HG02870 (cell line): Measurements from ENCODE around the gene LEFTY2.
"Not testable (repeated sequence)": the region's sequence is repeated elsewhere in the genome, so short reads cannot be mapped to it uniquely, and the experiment has no call there.

Source experiments
- ATAC-seq: cut with Tn5 transposase; IDR thresholded peaks from one replicate; pipeline ENCODE4 v1.9.1; 2021; ENCODE audit warnings: mild to moderate bottlenecking, moderate library complexity; ENCODE audit not compliant: unreplicated experiment

LEFTY2 gene

GRCh38 chr1:225954753-225955152, 13.7 kb upstream of the LEFTY2 start:
- ATAC-seq, result no peak

- no peak for ATAC-seq
These were observed 12.3 kb upstream of the LEFTY2 start for GRCh38 chr1:225953315-225953714.

GRCh38 chr1:225950905-225951497, 10.0 kb upstream of the LEFTY2 start:
- no peak for ATAC-seq

- ATAC-seq, result no peak
These were observed 8.0 kb upstream of the LEFTY2 start for GRCh38 chr1:225949041-225949440.

- no peak for ATAC-seq
These were observed 5.8 kb upstream of the LEFTY2 start for GRCh38 chr1:225946803-225947202.

- no peak for ATAC-seq
These were observed 5.1 kb upstream of the LEFTY2 start for GRCh38 chr1:225946082-225946620.

- no peak for ATAC-seq
These were observed 4.5 kb upstream of the LEFTY2 start for GRCh38 chr1:225945564-225945963.

GRCh38 chr1:225944951-225945350, 3.9 kb upstream of the LEFTY2 start:
- ATAC-seq, result peak; percentile 46

GRCh38 chr1:225944387-225944786, 3.4 kb upstream of the LEFTY2 start:
- ATAC-seq, result no peak

- no peak for ATAC-seq
These were observed 2.6 kb upstream of the LEFTY2 start for GRCh38 chr1:225943582-225943981.

GRCh38 chr1:225942574-225942973, 1.6 kb upstream of the LEFTY2 start:
- ATAC-seq, result peak; percentile 84

GRCh38 chr1:225941942-225942222, 862 bp upstream of the LEFTY2 start:
- ATAC-seq, result no peak

- ATAC-seq, result no peak
These were observed 452 bp downstream of the LEFTY2 start for GRCh38 chr1:225940385-225941151.

- not testable (repeated sequence) for ATAC-seq
These were observed 1.1 kb downstream of the LEFTY2 start for GRCh38 chr1:225939939-225940310.

- not testable (repeated sequence) for ATAC-seq
These were observed 1.7 kb downstream of the LEFTY2 start for GRCh38 chr1:225939097-225939938.

GRCh38 chr1:225937048-225937968, 3.7 kb downstream of the LEFTY2 start:
- ATAC-seq, result no peak

GRCh38 chr1:225936523-225936922, 4.5 kb downstream of the LEFTY2 start:
- ATAC-seq, result no peak

- not testable (repeated sequence) for ATAC-seq
These were observed 4.9 kb downstream of the LEFTY2 start for GRCh38 chr1:225936086-225936485.

- no peak for ATAC-seq
These were observed 6.3 kb downstream of the LEFTY2 start for GRCh38 chr1:225934711-225935110.

GRCh38 chr1:225933072-225933471, 7.9 kb downstream of the LEFTY2 start:
- ATAC-seq, result no peak
